Measurements from ENCODE around the gene DDHD1.

The DDHD1 gene

DNA sequence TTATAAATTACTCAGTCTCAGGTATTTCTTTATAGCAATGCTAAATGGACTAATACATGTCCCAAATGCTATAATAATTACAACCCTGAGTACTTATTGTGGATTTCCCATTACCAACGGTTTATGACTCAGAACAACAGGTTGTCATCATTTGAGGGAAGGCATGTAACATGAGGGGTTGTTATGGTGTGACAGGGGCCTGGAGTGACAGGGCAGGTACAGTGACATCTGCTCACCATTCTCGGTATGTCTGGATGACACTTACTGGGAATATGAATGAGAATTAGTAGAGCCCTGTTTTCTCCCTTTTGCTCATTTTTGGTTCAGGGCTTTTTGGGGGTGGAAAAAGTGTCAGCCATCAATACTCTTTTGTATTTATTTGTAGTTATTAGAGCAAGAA lies 166.1 kb downstream of the DDHD1 start:
- no peak for DNase-seq
